A673 (cell line): ENCODE results near the gene ELOVL7. TPM values are rescaled to one million over a fixed set of nuclear protein-coding genes. Genes with fewer than 3 reads are reported as not detected.

Source experiments
- BruUV-seq: library from RNA; stranded (reverse); fragments of 400-500 nt; replicated peaks from 2 replicates; lab custom pipeline; 2021; lab: Mats Ljungman, UMichigan
- CTCF ChIA-PET: fragments of 300-600 bp; sonication (Branson Sonifier 250); formaldehyde crosslinking; loops from one replicate; lab custom pipeline; 2022; ENCODE audit warnings: antibody characterized with exemption; lab: Charles Lee
- POLR2A ChIA-PET: fragments of 300-600 bp; sonication (Branson Sonifier 250); formaldehyde crosslinking; loops from one replicate; lab custom pipeline; 2022; ENCODE audit warnings: antibody characterized with exemption; ENCODE audit not compliant: low non-redundant PET; lab: Charles Lee
- DNase-seq: peaks from one replicate; pipeline ENCODE4 v3.0.0-alpha.2; 2015; ENCODE audit warnings: low spot score
- H3K27ac ChIP-seq: fragments of 200-600 bp; sonication (generic); 2 replicates; pipeline ENCODE4 v1.5.1; 2016; ENCODE audit warnings: mixed run types, low read depth, mild to moderate bottlenecking, mixed read lengths, antibody characterized with exemption, low read length; ENCODE audit not compliant: poor library complexity, severe bottlenecking
- H3K27me3 ChIP-seq: fragments of 200-600 bp; sonication (generic); replicated peaks from 2 replicates; pipeline ENCODE4 v1.6.1; 2017; ENCODE audit warnings: mixed run types, low read depth, mild to moderate bottlenecking, mixed read lengths, antibody characterized with exemption, low read length; ENCODE audit not compliant: insufficient read depth, poor library complexity
- H3K36me3 ChIP-seq: fragments of 200-600 bp; sonication (generic); 2 replicates; pipeline ENCODE4 v1.6.1; 2016; ENCODE audit warnings: mixed run types, mild to moderate bottlenecking, mixed read lengths, antibody characterized with exemption, low read length; ENCODE audit not compliant: insufficient read depth, poor library complexity, severe bottlenecking
- H3K4me1 ChIP-seq: fragments of 200-600 bp; sonication (generic); 2 replicates; pipeline ENCODE4 v1.6.1; 2017; ENCODE audit warnings: mixed run types, mild to moderate bottlenecking, mixed read lengths, antibody characterized with exemption, low read length; ENCODE audit not compliant: insufficient read depth, poor library complexity, severe bottlenecking
- H3K4me3 ChIP-seq: fragments of 200-600 bp; sonication (generic); 2 replicates; pipeline ENCODE4 v1.5.1; 2016; ENCODE audit warnings: low read depth, mixed run types, mild to moderate bottlenecking, mixed read lengths, low read length; ENCODE audit not compliant: poor library complexity, severe bottlenecking
- H3K9me3 ChIP-seq: fragments of 200-600 bp; sonication (generic); 2 replicates; pipeline ENCODE4 v1.6.1; 2016; ENCODE audit warnings: mixed run types, low read depth, mild to moderate bottlenecking, mixed read lengths, antibody characterized with exemption, low read length; ENCODE audit not compliant: poor library complexity, severe bottlenecking
- CTCF ChIP-seq: fragments of 300-800, 200-600 bp; sonication (generic); conservative IDR thresholded peaks from 2 replicates; pipeline ENCODE4 v1.5.1; 2017; ENCODE audit warnings: low read depth, mild to moderate bottlenecking, antibody characterized with exemption, low read length, moderate library complexity, mixed read lengths
- EZH2 ChIP-seq: fragments of 200-600 bp; sonication (generic); IDR thresholded peaks from 2 replicates; pipeline ENCODE4 v1.6.1; 2017; ENCODE audit warnings: borderline replicate concordance, low read depth, mild to moderate bottlenecking, mixed read lengths, antibody characterized with exemption, low read length; ENCODE audit not compliant: poor library complexity, severe bottlenecking
- intact Hi-C: fragments of 100-400 bp; cut with micrococcal nuclease; formaldehyde crosslinking; loops from one replicate; pipeline ENCODE4 v1.10.0; 2022; ENCODE audit not compliant: unreplicated experiment
- total RNA-seq: library from RNA; stranded (reverse); gene quantifications from 2 replicates; pipeline ENCODE4 v1.2.3, GENCODE V29; 2021

ELOVL7 gene
- total RNA-seq, 1 experiment from 2014 or later = not detected

GRCh38 chr5:60776343-60776742 is 67.7 kb downstream of the ELOVL7 start:
- H3K27me3 ChIP-seq = no peaks in the 10 kb centered on the region
- intact Hi-C loops = no loop called here
- no TSS peak for BruUV-seq
- no peaks in the 10 kb centered on the region for H3K9me3 ChIP-seq
- ChIA-PET CTCF (no interaction called here), POLR2A (no interaction called here)
- H3K4me1 ChIP-seq = no peaks in the 10 kb centered on the region
- H3K4me3 ChIP-seq = no peak overlapping the region
- no peaks in the 10 kb centered on the region for H3K36me3 ChIP-seq
- no peak overlapping the region for H3K27ac ChIP-seq
- no peak for DNase-seq
- TF ChIP-seq CTCF = no peak
- TF ChIP-seq EZH2 = no peak

- Histone ChIP-seq H3K27ac (no peak overlapping the region), H3K9me3 (no peaks in the 10 kb centered on the region), H3K4me1 (no peaks in the 10 kb centered on the region), H3K4me3 (no peak overlapping the region), H3K27me3 (no peaks in the 10 kb centered on the region), H3K36me3 (no peaks in the 10 kb centered on the region)
- no peak for TF ChIP-seq CTCF
- TF ChIP-seq EZH2 = no peak
- BruUV-seq = no TSS peak
- intact Hi-C loops = no loop called here
- ChIA-PET CTCF (no interaction called here), POLR2A (no interaction called here)
- no peak for DNase-seq
Observed at GRCh38 chr5:60765019-60765709, 78.9 kb downstream of the ELOVL7 start.

- TF ChIP-seq EZH2 = no peak
- no peak for TF ChIP-seq CTCF
- Histone ChIP-seq H3K27ac (no peak overlapping the region), H3K4me3 (no peak overlapping the region), H3K4me1 (no peaks in the 10 kb centered on the region), H3K27me3 (peaks cover 6% of the 10 kb centered on the region), H3K36me3 (no peaks in the 10 kb centered on the region), H3K9me3 (no peaks in the 10 kb centered on the region)
- intact Hi-C loops = no loop called here
- ChIA-PET POLR2A (no interaction called here), CTCF (no interaction called here)
- DNase-seq = no peak
- no TSS peak for BruUV-seq
Observed at GRCh38 chr5:60763061-60763460, 81.0 kb downstream of the ELOVL7 start.
